GM12872 (cell line): Measurements from ENCODE around the gene EPHB1.

Source experiments
- TF ChIP-seq, protein P1 (sequence below): IDR thresholded peaks from 3 replicates; pipeline ENCODE4 v1.5.1; 2011; ENCODE audit warnings: low read depth, mild to moderate bottlenecking, low read length, moderate library complexity; ENCODE audit not compliant: insufficient read depth

EPHB1 gene

DNA sequence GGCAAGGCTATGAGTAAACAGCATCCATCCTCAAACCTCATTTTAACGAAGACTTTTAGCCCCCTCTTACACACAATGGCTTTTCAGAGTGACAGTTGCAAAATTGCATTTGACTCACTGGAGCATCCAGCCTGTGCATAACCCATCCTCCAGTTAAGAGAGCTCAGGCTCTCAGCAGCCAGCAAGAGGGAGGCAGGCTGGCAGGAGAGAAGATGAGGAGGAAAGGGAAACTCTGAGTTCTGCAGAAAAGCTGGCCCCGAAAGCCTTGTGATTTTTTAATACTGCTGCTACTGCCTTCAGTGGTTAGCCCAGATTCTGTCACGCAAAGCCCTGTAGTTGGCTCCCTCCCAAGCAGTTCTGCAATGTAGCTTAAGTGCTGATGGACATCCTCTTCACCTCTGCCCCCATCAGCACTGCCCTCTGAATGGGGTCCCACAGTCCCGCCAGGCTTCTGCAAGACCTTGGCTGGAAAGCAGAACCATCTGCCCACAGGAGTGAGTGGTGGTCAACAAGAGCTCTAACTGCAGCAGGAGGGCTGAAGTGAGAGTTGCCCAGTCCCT is 371.3 kb downstream of the EPHB1 start:
- TF ChIP-seq, protein P1, sequence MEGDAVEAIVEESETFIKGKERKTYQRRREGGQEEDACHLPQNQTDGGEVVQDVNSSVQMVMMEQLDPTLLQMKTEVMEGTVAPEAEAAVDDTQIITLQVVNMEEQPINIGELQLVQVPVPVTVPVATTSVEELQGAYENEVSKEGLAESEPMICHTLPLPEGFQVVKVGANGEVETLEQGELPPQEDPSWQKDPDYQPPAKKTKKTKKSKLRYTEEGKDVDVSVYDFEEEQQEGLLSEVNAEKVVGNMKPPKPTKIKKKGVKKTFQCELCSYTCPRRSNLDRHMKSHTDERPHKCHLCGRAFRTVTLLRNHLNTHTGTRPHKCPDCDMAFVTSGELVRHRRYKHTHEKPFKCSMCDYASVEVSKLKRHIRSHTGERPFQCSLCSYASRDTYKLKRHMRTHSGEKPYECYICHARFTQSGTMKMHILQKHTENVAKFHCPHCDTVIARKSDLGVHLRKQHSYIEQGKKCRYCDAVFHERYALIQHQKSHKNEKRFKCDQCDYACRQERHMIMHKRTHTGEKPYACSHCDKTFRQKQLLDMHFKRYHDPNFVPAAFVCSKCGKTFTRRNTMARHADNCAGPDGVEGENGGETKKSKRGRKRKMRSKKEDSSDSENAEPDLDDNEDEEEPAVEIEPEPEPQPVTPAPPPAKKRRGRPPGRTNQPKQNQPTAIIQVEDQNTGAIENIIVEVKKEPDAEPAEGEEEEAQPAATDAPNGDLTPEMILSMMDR: no peak

DNA sequence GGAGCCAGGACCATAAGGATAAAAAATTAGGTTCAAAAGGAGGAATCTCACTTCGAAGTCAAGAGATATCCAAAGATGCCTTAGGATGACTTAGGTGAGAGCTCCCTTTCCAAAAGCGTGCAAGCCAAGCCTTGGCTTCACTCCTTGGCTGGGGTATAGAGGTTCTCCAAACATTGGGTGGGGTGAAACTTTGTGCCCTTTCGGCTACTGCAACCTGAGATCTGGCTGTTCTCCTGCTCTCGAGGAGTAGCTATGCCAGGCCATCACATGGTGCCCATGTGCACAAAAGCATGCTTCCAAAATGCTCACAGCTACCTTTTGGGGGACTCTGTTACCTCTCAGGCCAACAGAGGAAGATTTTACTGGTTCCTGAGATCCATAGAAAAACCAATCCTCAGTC is 373.8 kb downstream of the EPHB1 start:
- TF ChIP-seq, protein P1: no peak

DNA sequence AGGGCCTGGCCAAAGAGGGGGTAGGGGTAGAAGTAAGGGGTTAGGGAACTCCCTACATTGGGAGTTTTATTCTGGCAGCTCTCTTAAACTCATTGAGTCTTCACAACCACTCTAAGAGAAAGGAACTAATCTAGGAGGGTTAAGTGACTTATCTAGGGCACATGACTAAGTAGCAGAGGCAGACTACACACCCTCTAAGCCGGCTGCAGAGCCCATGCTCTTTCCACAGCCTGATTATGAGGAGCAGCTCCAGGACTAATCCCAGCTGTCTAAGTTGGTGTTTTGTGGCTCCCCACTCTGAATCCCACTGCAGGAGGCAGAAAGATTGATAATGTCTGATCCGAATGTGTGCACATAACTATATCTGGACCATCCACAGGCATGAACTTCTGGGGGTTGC is 374.6 kb downstream of the EPHB1 start:
- TF ChIP-seq, protein P1: no peak

GRCh38 chr3:135170732-135171131 is 375.7 kb downstream of the EPHB1 start:
- TF ChIP-seq, protein P1: no peak

- TF ChIP-seq, protein P1: no peak
Measured at GRCh38 chr3:135172191-135172869, 377.3 kb downstream of the EPHB1 start.

DNA sequence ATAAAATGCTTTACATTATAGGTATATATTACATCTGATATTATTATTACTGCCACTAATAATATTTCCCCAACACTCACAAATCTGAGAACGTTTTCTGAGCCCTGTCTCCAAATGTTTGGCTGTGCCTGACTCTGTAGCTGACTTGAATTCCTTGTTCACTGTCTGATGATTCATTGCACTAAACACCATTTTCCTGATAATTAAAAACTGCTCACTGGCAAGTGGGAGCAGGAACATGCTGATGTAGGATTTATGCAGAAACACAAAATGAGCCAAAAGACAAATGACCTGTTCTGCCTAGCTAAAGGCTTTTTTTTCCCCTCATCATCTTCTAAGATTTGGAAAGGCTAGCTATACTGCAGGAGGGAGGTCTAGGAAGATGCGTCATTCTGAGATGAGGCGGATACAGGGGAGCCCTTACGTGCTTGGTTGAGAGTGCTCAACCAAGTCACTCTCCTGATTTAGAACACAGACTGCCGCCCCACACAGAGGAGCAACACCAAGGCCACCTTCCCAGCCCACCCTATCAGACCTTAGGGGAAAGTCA is 380.7 kb downstream of the EPHB1 start:
- TF ChIP-seq, protein P1: no peak

GRCh38 chr3:135176881-135177280 is 381.8 kb downstream of the EPHB1 start:
- TF ChIP-seq, protein P1: no peak
